T47D (cell line): ENCODE data around the gene RXRA.
A peak's percentile ranks its signal among the peaks of the same experiment; 100 is the strongest.

Experiments used
- DNase-seq, 2 experiments: peaks; one replicate each; pipeline versions ENCODE4 v3.0.0 to v3.0.0-alpha.2; 2011 to 2012; ENCODE audit warnings: low read depth in 1 of 2, low spot score in 1 of 2
- JUND ChIP-seq: IDR thresholded peaks from 2 replicates; pipeline ENCODE4 v1.6.1; 2012; ENCODE audit warnings: low read depth
- in situ Hi-C: cut with HindIII; loops from 2 replicates; pipeline ENCODE4 v1.10.0; 2016; ENCODE audit warnings: low sequenced_read_pairs, low pct_unique_long_range_greater_than_20kb

The RXRA gene

DNA sequence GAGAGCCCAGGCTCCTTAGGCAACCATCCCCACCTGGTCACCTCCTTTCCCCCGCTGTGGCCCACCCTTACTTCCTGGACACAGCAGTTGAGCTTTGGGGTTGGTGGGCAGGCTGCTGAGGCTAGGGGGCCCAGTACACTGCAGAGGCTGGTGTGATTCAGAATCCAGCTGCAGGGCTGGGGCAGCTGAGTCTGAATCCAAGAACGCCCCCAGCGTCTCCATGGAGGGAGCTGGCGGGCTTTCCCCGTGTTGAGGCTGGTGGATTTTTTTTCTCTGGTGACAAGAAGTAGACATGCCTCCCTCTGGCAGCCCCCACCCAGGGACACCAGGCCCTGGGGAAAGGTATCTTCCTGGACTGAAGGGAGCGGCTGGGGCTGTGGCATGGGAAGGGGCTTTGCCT, 104.8 kb downstream of the RXRA start:
- DNase-seq: no peak
- in situ Hi-C loops: no loop called here
- no peak for TF ChIP-seq JUND

- no peak for DNase-seq
- no peak for TF ChIP-seq JUND
- in situ Hi-C loops: no loop called here
Measured at GRCh38 chr9:134431626-134432025, 105.4 kb downstream of the RXRA start.

DNA sequence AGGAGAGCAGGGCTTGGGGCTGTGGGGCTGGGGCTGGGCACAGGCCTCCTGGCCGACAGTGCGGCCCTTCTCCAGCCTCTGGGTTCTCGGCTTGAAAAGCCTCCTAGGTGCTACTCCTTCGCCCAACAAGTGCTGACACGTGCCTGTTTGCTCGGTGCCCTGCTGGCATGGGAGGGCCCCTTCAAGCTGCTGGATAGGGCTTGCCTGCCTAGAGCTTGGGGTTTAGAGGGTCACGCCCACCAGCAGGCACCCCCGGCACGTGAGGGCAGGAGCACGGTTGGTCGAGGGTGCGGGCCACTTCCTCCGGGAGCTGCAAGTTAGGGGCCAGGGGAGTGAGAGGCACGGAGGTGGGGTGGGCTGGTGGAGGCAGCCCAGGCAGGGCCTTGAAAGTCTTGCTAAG, 106.2 kb downstream of the RXRA start:
- no peak for DNase-seq
- in situ Hi-C loops: no loop called here
- TF ChIP-seq JUND: no peak

- in situ Hi-C loops: no loop called here
- no peak for DNase-seq
- TF ChIP-seq JUND: no peak
Measured at GRCh38 chr9:134433101-134433500, 106.8 kb downstream of the RXRA start.

- no peak for TF ChIP-seq JUND
- in situ Hi-C loops: no loop called here
- DNase-seq: no peak
Measured at GRCh38 chr9:134433909-134434882, 107.9 kb downstream of the RXRA start.

GRCh38 chr9:134434894-134435506, 108.7 kb downstream of the RXRA start:
- TF ChIP-seq JUND: no peak
- DNase-seq: peak; percentile 67 to 80
- in situ Hi-C loops: no loop called here

- no peak for DNase-seq
- in situ Hi-C loops: no loop called here
- no peak for TF ChIP-seq JUND
Measured at GRCh38 chr9:134435550-134436378, 109.5 kb downstream of the RXRA start.

DNA sequence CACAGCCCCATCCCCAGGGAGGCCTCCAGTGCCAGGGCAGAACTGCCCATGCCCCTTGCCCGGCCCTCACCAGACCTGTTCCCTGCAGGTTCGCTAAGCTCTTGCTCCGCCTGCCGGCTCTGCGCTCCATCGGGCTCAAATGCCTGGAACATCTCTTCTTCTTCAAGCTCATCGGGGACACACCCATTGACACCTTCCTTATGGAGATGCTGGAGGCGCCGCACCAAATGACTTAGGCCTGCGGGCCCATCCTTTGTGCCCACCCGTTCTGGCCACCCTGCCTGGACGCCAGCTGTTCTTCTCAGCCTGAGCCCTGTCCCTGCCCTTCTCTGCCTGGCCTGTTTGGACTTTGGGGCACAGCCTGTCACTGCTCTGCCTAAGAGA, 110.1 kb downstream of the RXRA start:
- no peak for TF ChIP-seq JUND
- DNase-seq: no peak
- in situ Hi-C loops: no loop called here

GRCh38 chr9:134436911-134437310, 110.7 kb downstream of the RXRA start:
- in situ Hi-C loops: no loop called here
- TF ChIP-seq JUND: no peak
- no peak for DNase-seq

DNA sequence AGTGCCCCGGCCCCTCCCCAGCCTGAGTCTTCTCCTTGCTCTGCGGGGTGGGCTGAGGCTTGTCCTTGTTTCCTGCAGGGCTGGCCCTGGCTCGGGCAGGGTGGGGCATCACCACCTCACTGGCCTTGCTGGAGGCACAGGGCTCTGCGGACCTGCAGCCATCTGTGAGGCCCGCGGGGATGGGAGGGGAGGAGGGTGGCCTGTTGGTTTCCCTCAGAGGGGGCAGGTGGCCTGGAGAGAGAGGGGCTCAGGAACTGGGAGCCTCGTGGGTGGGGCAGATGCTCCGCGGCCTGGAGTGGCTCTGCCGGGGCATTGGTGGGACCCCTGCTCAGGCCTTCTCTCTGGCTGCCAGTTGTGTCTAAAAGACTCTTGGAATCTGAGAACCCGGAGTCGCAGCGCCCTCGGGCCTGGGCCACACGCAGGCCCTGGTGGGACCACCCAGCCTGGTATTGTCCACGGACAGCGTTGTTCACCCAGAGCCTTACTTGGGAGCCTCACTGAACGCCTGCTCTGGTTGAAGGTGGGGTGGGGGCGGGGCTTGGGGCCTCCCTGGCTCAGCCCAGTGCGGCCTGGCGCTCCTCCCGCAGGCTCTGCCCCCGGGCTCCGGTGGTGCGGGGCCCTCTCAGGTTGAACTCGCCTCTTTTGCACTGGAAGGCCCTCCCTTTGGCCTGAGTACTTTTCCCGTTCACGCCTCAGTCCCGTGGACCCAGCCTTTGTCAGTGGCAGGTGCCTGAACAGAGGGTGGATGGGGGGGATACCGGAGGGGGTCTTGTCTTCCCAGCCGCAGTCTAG, 111.3 kb downstream of the RXRA start:
- no peak for TF ChIP-seq JUND
- no peak for DNase-seq
- in situ Hi-C loops: no loop called here

GRCh38 chr9:134438195-134438788, 112.0 kb downstream of the RXRA start:
- in situ Hi-C loops: no loop called here
- no peak for DNase-seq
- no peak for TF ChIP-seq JUND

DNA sequence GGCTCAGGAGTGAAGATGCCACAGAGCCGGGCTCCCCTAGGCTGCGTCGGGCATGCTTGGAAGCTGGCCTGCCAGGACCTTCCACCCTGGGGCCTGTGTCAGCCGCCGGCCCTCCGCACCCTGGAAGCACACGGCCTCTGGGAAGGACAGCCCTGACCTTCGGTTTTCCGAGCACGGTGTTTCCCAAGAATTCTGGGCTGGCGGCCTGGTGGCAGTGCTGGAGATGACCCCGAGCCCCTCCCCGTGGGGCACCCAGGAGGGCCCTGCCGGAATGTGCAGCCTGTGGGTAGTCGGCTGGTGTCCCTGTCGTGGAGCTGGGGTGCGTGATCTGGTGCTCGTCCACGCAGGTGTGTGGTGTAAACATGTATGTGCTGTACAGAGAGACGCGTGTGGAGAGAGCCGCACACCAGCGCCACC, 113.1 kb downstream of the RXRA start:
- no peak for TF ChIP-seq JUND
- no peak for DNase-seq
- in situ Hi-C loops: no loop called here
